Bronchial epithelial cell (primary cell): Measurements from ENCODE around the gene MAP1B. TPM values are rescaled to one million over a fixed set of nuclear protein-coding genes. Genes with fewer than 3 reads are reported as not detected.
A peak's percentile ranks its signal among the peaks of the same experiment; 100 is the strongest.

ENCODE experiments used
- DNase-seq: peaks from one replicate; pipeline ENCODE4 v3.0.0-alpha.2; 2010; ENCODE audit warnings: low read depth
- FAIRE-seq: peaks from 2 replicates; lab custom pipeline; 2011; peaks lifted over from hg19 to GRCh38; lab: Jason Lieb, UNC
- H3K27me3 ChIP-seq: 2 replicates; pipeline ENCODE4 v1.5.1; 2011; ENCODE audit warnings: low read length; ENCODE audit not compliant: control insufficient read depth, insufficient read depth
- H3K36me3 ChIP-seq: 2 replicates; pipeline ENCODE4 v1.5.1; 2011; ENCODE audit warnings: low read length; ENCODE audit not compliant: control insufficient read depth, insufficient read depth
- H3K4me3 ChIP-seq: 2 replicates; pipeline ENCODE4 v1.5.1; 2011; ENCODE audit warnings: mild to moderate bottlenecking, low read depth, low read length, control low read depth
- CTCF ChIP-seq: IDR thresholded peaks from 2 replicates; pipeline ENCODE4 v1.5.1; 2011; ENCODE audit warnings: mild to moderate bottlenecking, moderate library complexity, low read length, control low read depth, inconsistent platforms; ENCODE audit not compliant: insufficient read depth, severe bottlenecking
- total RNA-seq: library from RNA; depleted of rRNA; stranded (reverse); fragments of >200 nt; gene quantifications from 2 replicates; pipeline ENCODE4 v1.2.1, GENCODE V29; 2014

Gene MAP1B
- total RNA-seq, 1 donor from 2014 or later = 5.8 TPM

DNA sequence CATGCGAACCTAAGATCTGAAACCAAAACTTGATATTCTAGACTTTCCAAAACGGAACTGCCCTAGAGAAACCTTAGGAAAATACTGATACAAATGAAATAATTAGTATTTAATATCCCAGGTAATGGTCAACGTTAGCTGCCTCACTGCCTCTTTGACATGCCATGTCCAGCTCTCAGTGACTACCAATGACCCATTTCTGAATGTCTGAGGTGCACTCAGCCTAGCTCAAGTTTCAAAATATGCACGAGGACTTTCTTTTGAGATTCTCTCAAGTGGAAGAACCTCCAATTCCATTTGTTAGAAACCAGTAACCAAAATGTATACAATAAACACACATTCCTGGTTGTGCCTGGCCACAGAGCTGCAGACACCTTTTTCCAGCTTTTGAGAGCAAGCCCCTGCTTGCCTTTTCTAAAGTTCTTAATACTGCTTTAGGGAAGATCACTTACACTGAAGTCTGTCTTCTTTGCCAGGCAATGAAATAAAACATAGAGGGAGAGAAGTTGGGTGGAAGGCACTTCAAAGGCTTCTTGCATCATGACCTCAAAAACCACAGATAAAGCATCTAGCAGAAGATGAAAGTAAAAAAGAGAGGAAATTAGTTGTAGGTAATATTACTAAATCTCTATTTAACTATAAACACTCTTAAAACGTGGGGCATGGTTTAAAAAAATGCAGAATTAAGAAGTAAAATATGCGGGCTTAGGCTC lies 124.9 kb downstream of the MAP1B start:
- no peak overlapping the region for H3K4me3 ChIP-seq
- peak; percentile 65 for DNase-seq
- FAIRE-seq = no peak
- H3K27me3 ChIP-seq = no peaks in the 10 kb centered on the region
- H3K36me3 ChIP-seq = no peaks in the 10 kb centered on the region
- no peak for TF ChIP-seq CTCF

DNA sequence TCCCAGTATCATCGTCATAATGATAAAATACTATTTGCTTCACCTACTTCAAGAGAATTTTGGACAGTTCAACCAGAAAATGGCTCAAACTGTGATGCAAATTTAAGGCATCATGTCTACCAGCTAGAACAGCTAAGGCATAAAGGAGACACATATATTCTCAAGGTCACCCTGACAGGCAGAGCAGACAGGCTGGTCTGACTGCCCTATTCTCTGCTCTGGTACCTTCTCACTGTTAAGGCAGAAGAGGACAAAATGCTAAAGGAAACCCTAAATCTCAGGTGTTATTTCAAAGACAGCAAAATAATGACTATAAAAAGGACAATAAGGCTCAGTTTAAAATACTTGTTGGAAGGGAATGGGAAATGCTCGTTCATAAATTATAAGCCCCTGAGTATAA lies 125.6 kb downstream of the MAP1B start:
- H3K4me3 ChIP-seq = no peak overlapping the region
- H3K36me3 ChIP-seq = no peaks in the 10 kb centered on the region
- FAIRE-seq (no peak), DNase-seq (no peak)
- H3K27me3 ChIP-seq = no peaks in the 10 kb centered on the region
- no peak for TF ChIP-seq CTCF

DNA sequence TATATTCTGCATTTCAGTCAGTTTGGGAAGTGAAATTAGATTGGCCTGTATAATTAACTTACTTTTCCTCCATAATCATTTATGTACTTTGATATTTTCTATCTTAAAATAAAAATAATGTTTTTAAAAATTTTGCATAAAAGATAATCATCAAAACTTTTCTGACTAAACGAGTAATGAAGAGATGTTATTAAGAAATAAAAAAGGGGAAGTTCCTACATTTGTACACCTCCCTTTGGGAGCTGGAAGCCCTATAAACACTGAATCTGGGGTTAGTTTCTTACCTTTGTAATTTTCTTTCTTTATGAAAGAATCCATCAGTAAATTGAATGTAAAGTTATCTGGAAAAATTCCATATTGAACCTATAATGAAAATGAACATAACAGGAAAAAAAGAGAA lies 126.6 kb downstream of the MAP1B start:
- H3K27me3 ChIP-seq = no peaks in the 10 kb centered on the region
- H3K36me3 ChIP-seq = no peaks in the 10 kb centered on the region
- FAIRE-seq = no peak
- no peak for DNase-seq
- no peak for TF ChIP-seq CTCF
- no peak overlapping the region for H3K4me3 ChIP-seq

DNA sequence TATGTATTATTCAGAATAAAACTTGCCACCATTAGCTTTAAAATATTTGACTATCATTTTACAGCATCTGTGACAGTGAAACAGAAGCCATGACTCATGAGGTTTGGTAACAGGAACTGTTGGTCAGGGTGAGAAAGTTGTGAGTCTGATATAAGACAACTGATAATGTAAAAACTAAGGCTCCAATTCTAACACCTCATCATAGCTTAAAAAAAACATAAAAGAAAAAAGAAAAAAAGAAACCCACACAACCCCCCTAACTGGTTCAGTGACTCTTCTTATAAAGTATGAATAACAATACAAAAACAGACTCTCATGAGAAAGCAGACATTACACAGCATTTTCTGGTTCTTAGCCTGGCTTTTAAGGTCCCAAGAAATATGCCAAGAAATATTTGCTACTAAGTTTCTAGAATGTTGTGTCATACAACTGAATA lies 127.0 kb downstream of the MAP1B start:
- Histone ChIP-seq H3K27me3 (no peaks in the 10 kb centered on the region), H3K36me3 (no peaks in the 10 kb centered on the region), H3K4me3 (no peak overlapping the region)
- peak; percentile 94 for DNase-seq
- TF ChIP-seq CTCF = no peak
- FAIRE-seq = no peak

DNA sequence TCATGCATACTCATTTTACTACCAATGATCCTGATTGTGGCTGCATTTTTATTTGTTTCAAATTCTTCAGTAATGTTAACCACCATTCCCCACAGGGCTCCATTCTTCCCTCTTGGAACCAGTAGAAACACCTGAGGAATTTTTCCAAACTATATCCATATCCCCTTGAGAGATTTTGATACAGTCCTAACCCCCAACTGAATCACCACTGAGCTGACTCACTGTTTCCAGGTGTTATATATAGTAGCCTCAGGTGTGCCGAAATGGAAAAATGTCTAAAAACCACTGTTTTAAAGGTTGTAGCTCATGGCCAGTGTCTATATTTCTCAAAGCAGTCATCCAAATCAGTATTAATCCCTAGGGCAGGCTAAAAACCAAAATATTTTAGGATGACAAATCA lies 127.6 kb downstream of the MAP1B start:
- FAIRE-seq (no peak), DNase-seq (peak; percentile 75)
- H3K27me3 ChIP-seq = no peaks in the 10 kb centered on the region
- H3K36me3 ChIP-seq = no peaks in the 10 kb centered on the region
- H3K4me3 ChIP-seq = no peak overlapping the region
- TF ChIP-seq CTCF = no peak

GRCh38 chr5:72235725-72236124 lies 128.4 kb downstream of the MAP1B start:
- H3K36me3 ChIP-seq = no peaks in the 10 kb centered on the region
- no peak overlapping the region for H3K4me3 ChIP-seq
- H3K27me3 ChIP-seq = no peaks in the 10 kb centered on the region
- TF ChIP-seq CTCF = no peak
- no peak for FAIRE-seq
- DNase-seq = no peak
